ENCODE data around the gene GABBR1.

DNA sequence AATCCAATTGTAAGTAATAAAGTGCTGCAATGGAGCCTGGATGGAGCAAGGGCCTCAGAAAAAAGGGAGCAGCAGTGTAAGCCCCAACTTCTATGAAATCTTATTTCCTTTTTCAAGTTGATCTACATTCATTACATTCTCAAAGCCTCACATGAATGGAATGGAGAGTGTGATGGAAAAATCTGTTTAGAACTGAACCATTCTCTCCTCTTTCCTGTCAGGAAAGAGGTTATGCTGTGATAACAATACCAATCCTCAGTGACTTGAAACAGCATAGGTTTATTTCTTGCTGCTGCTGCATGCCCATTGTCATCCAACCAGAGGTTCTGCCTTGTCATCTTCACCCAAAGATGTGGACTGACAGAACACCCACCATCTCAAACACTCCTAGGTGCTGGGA lies 56.9 kb downstream of the GABBR1 start:
- TF ChIP-seq, protein P1, sequence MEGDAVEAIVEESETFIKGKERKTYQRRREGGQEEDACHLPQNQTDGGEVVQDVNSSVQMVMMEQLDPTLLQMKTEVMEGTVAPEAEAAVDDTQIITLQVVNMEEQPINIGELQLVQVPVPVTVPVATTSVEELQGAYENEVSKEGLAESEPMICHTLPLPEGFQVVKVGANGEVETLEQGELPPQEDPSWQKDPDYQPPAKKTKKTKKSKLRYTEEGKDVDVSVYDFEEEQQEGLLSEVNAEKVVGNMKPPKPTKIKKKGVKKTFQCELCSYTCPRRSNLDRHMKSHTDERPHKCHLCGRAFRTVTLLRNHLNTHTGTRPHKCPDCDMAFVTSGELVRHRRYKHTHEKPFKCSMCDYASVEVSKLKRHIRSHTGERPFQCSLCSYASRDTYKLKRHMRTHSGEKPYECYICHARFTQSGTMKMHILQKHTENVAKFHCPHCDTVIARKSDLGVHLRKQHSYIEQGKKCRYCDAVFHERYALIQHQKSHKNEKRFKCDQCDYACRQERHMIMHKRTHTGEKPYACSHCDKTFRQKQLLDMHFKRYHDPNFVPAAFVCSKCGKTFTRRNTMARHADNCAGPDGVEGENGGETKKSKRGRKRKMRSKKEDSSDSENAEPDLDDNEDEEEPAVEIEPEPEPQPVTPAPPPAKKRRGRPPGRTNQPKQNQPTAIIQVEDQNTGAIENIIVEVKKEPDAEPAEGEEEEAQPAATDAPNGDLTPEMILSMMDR (IDR thresholded peaks at IDR 0.05): no peak
- TF ChIP-seq POLR2A (IDR thresholded peaks at IDR 0.05): no peak
